Measurements from ENCODE around the gene MRPL34. TPM values are rescaled to one million over a fixed set of nuclear protein-coding genes. Genes with fewer than 3 reads are reported as not detected.

The MRPL34 gene
- total and polyA plus RNA-seq, 9 of the 15 experiments (the other 6 are each of a cell fraction or from before 2014, with no cell fraction given), result 11.5 to 256 (median 72.5) TPM

- TF ChIP-seq PRDM10 (IDR thresholded peaks at IDR 0.05; ENCODE audit: partially characterized antibody), result peak; percentile 82
- TF ChIP-seq ZBTB11 (CRISPR knock-in tag; IDR thresholded peaks at IDR 0.05), result peak in 1 of 3 experiments; percentile 96; a peak in 4 of 6 replicates
- peak; percentile 56; the same call in 1 of the 2 replicates for TF ChIP-seq NR1H2 (CRISPR knock-in tag; IDR thresholded peaks at IDR 0.05)
- no peak for TF ChIP-seq RFX7 (CRISPR knock-in tag; IDR thresholded peaks at IDR 0.05)
- TF ChIP-seq ZBTB7A (IDR thresholded peaks at IDR 0.05; ENCODE audit: borderline replicate concordance, control insufficient read depth, low read depth, low read length), result peak; percentile 79
- no peak; the same call in 1 of the 2 replicates for TF ChIP-seq ZNF707 (CRISPR knock-in tag; conservative IDR thresholded peaks at IDR 0.05)
- no peak for TF ChIP-seq ETS2 (tag; IDR thresholded peaks at IDR 0.05; ENCODE audit: borderline replicate concordance, poor library complexity, severe bottlenecking)
- TF ChIP-seq GTF2E2 (tag; IDR thresholded peaks at IDR 0.05), result no peak
- 0 out of 2 replicates have a peak, but pooled peaks have one; percentile 30 for TF ChIP-seq SMARCE1 (IDR thresholded peaks at IDR 0.05)
- TF ChIP-seq MCM3 (IDR thresholded peaks at IDR 0.05), result no peak
Observed at GRCh38 chr19:17334414-17335409, 29.0 kb downstream of the MRPL34 start, which contains the start of gene ANO8 (continued).

All from K562 (cell line).